ENCODE results near the gene YPEL1. TPM values are rescaled to one million over a fixed set of nuclear protein-coding genes. Genes with fewer than 3 reads are reported as not detected.

Gene YPEL1
- total RNA-seq, 1 experiment from 2014 or later: 1.2 TPM

DNA sequence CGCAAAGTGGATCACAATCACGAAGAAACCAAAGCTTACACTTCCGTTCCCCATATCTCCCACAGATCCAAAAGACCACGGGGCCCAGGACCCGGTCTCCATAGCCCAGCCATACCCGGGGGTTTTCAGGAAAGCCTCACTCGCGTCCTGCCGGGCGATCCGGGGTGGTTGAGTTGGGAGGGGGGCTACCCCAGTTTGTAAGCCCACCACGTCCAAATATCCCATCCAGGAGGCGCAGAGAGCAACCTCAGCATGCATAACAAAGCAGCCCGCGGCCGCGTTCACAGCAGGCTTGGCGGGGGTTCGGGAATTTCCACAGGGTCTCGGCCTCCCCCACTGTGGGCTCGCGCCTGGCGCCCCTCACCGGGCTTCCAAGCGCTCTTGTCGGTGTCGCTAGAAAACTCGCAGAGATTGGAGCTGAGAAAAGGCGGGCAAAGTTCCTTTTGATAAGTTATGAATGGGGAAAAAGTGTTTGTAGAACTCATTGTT lies 84.0 kb downstream of the YPEL1 start:
- H3K27ac Mint-ChIP-seq (ENCODE audit: unreplicated experiment): peak overlapping the region; percentile 81
- POLR2A ChIA-PET: interaction anchor here (0.6 to 2.0 kb wide), 4 partner anchors 10 to 70 kb away, joined by 3 to 15 read pairs (median 4); partner anchors contain the start of genes PPIL2 and SDF2L1
- no peak for DNase-seq
- H3K9me3 Mint-ChIP-seq (ENCODE audit: unreplicated experiment): no peaks in the 10 kb centered on the region
- H3K4me1 Mint-ChIP-seq (ENCODE audit: low read depth, unreplicated experiment): peaks cover 14% of the 10 kb centered on the region
- Histone ChIP-seq H3K9me3 (no peaks in the 10 kb centered on the region), H3K36me3 (ENCODE audit: control insufficient read depth, insufficient read depth, low read length) (no peaks in the 10 kb centered on the region), H3K4me3 (ENCODE audit: low read depth, low read length) (peak overlapping the region; percentile 58), H3K4me1 (peaks cover 15% of the 10 kb centered on the region), H3K27me3 (replicated peaks; ENCODE audit: control insufficient read depth, insufficient read depth, low read length) (no peaks in the 10 kb centered on the region)
- BruUV-seq (replicated peaks): no TSS peak
- intact Hi-C loops (cut with micrococcal nuclease; ENCODE audit: unreplicated experiment): no loop called here
- CTCF ChIA-PET: interaction anchor here (1.0 to 4.5 kb wide), 2 partner anchors 9 to 22 kb away, joined by 5 to 23 read pairs; partner anchors contain the start of gene SDF2L1
- peaks cover 45% of the 10 kb centered on the region for H3K36me3 Mint-ChIP-seq (ENCODE audit: insufficient read depth, unreplicated experiment)
- peak overlapping the region; percentile 80 for H3K4me3 Mint-ChIP-seq (ENCODE audit: unreplicated experiment)
- TF ChIP-seq, protein P1, sequence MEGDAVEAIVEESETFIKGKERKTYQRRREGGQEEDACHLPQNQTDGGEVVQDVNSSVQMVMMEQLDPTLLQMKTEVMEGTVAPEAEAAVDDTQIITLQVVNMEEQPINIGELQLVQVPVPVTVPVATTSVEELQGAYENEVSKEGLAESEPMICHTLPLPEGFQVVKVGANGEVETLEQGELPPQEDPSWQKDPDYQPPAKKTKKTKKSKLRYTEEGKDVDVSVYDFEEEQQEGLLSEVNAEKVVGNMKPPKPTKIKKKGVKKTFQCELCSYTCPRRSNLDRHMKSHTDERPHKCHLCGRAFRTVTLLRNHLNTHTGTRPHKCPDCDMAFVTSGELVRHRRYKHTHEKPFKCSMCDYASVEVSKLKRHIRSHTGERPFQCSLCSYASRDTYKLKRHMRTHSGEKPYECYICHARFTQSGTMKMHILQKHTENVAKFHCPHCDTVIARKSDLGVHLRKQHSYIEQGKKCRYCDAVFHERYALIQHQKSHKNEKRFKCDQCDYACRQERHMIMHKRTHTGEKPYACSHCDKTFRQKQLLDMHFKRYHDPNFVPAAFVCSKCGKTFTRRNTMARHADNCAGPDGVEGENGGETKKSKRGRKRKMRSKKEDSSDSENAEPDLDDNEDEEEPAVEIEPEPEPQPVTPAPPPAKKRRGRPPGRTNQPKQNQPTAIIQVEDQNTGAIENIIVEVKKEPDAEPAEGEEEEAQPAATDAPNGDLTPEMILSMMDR (IDR thresholded peaks at IDR 0.05; ENCODE audit: insufficient read depth in 1 of 2, low read depth in 1 of 2, low read length in 1 of 2, severe bottlenecking in 1 of 2, unreplicated experiment in 1 of 2): no peak
- H3K27me3 Mint-ChIP-seq (ENCODE audit: insufficient read depth, unreplicated experiment): no peaks in the 10 kb centered on the region

DNA sequence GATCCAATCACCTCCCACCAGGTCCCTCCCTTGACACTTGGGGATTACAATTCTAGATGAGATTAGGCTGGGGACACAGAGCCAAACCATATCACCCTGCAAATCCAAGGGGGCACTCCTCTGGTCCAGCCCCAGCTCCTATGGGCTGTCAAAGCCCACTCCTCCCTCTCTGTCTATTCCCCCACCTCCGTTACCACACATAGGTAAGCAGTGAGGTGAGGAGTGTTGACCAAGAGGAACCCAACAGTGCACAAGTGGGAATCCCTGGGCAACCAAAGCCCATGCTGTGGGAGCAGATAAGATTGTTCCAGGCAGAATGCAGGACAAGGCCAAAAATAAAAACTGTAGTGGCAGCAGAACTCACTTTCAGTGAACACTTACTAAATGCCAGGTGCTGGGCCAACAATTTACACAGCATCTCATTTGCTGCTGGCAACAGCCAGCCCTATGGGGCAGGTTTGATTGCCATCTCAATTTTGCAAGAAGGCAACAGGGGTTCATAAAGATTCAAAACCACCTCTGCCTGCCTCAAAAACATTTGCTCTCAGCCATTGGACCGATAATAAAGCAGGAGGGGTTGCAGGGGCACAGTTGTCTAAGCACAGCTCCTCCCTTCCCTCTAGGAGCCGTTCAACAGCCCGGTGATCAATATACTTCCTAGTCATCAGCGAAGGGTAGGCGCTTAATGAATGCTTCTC lies 84.6 kb downstream of the YPEL1 start:
- ChIA-PET CTCF (interaction anchor here (1.0 to 4.5 kb wide), 2 partner anchors 9 to 22 kb away, joined by 5 to 23 read pairs; partner anchors contain the start of gene SDF2L1), POLR2A (interaction anchor here (0.6 to 2.0 kb wide), 3 partner anchors 9 to 69 kb away, joined by 4 to 15 read pairs (median 5); partner anchors contain the start of gene SDF2L1)
- peaks cover 45% of the 10 kb centered on the region for H3K36me3 Mint-ChIP-seq (ENCODE audit: insufficient read depth, unreplicated experiment)
- Histone ChIP-seq H3K36me3 (ENCODE audit: control insufficient read depth, insufficient read depth, low read length) (no peaks in the 10 kb centered on the region), H3K9me3 (no peaks in the 10 kb centered on the region), H3K4me3 (ENCODE audit: low read depth, low read length) (peak overlapping the region; percentile 58), H3K27me3 (replicated peaks; ENCODE audit: control insufficient read depth, insufficient read depth, low read length) (no peaks in the 10 kb centered on the region), H3K4me1 (peaks cover 14% of the 10 kb centered on the region)
- H3K9me3 Mint-ChIP-seq (ENCODE audit: unreplicated experiment): no peaks in the 10 kb centered on the region
- H3K27ac Mint-ChIP-seq (ENCODE audit: unreplicated experiment): peak overlapping the region; percentile 81
- intact Hi-C loops (cut with micrococcal nuclease; ENCODE audit: unreplicated experiment): no loop called here
- peaks cover 8% of the 10 kb centered on the region for H3K4me1 Mint-ChIP-seq (ENCODE audit: low read depth, unreplicated experiment)
- peak overlapping the region; percentile 80 for H3K4me3 Mint-ChIP-seq (ENCODE audit: unreplicated experiment)
- TF ChIP-seq, protein P1 (IDR thresholded peaks at IDR 0.05; ENCODE audit: insufficient read depth in 1 of 2, low read depth in 1 of 2, low read length in 1 of 2, severe bottlenecking in 1 of 2, unreplicated experiment in 1 of 2): no peak
- BruUV-seq (replicated peaks): TSS peak; percentile 81
- no peaks in the 10 kb centered on the region for H3K27me3 Mint-ChIP-seq (ENCODE audit: insufficient read depth, unreplicated experiment)
- no peak for DNase-seq

DNA sequence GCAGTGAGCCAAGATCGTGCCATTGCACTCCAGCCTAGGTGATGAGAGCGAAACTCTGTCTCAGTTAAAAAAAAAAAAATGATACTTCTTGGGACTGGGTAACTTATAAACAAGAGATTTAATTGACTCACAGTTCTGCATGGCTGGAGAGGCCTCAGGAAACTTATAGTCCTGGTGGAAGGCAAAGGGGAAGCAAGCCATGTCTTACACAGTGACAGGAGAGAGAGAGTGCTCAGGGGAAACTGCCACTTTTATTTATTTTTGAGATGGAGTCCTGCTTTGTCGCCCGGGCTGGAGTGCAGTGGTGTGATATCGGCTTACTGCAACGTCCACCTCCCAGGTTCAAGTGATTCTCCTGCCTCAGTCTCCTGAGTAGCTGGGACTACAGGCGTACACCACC lies 85.3 kb downstream of the YPEL1 start:
- H3K4me1 Mint-ChIP-seq (ENCODE audit: low read depth, unreplicated experiment): peaks cover 7% of the 10 kb centered on the region
- Histone ChIP-seq H3K36me3 (ENCODE audit: control insufficient read depth, insufficient read depth, low read length) (no peaks in the 10 kb centered on the region; the same call in 1 of the 2 replicates), H3K4me3 (ENCODE audit: low read depth, low read length) (no peak overlapping the region), H3K4me1 (peaks cover 14% of the 10 kb centered on the region), H3K9me3 (no peaks in the 10 kb centered on the region), H3K27me3 (replicated peaks; ENCODE audit: control insufficient read depth, insufficient read depth, low read length) (no peaks in the 10 kb centered on the region)
- intact Hi-C loops (cut with micrococcal nuclease; ENCODE audit: unreplicated experiment): no loop called here
- H3K4me3 Mint-ChIP-seq (ENCODE audit: unreplicated experiment): peak overlapping the region; percentile 80
- CTCF ChIA-PET: interaction anchor here (4.5 kb wide), 1 partner anchor 8 kb away, joined by 23 read pairs; the partner anchor contains the start of gene SDF2L1
- no TSS peak for BruUV-seq (replicated peaks)
- H3K27me3 Mint-ChIP-seq (ENCODE audit: insufficient read depth, unreplicated experiment): no peaks in the 10 kb centered on the region
- H3K9me3 Mint-ChIP-seq (ENCODE audit: unreplicated experiment): no peaks in the 10 kb centered on the region
- H3K36me3 Mint-ChIP-seq (ENCODE audit: insufficient read depth, unreplicated experiment): peaks cover 47% of the 10 kb centered on the region
- TF ChIP-seq, protein P1 (IDR thresholded peaks at IDR 0.05; ENCODE audit: insufficient read depth in 1 of 2, low read depth in 1 of 2, low read length in 1 of 2, severe bottlenecking in 1 of 2, unreplicated experiment in 1 of 2): no peak
- POLR2A ChIA-PET: no interaction called here
- no peak for DNase-seq
- peak overlapping the region; percentile 81 for H3K27ac Mint-ChIP-seq (ENCODE audit: unreplicated experiment)

Small RNAs within 50 kb of the gene (microRNA-seq; reads per million reads assigned to microRNA genes)
- gene MIR130B (1,769 reads per million, percentile 92 among the genes with 10 or more reads in this experiment), gene MIR301B (25.8 reads per million, percentile 60 among the genes with 10 or more reads in this experiment)

Other genes starting within 250 kb of the YPEL1 start
- 0.12 and 0.39 TPM in 2 replicates for gene RIMBP3C, start 184.3 kb downstream of the YPEL1 start, total RNA-seq (2022)
- gene UBE2L3, start 168.1 kb downstream of the YPEL1 start, total RNA-seq (2022): 63.4 and 66.7 TPM in 2 replicates
- 55.9 and 60.0 TPM in 2 replicates for gene YDJC, start 105.8 kb downstream of the YPEL1 start, total RNA-seq (2022)
- gene CCDC116, start 103.0 kb downstream of the YPEL1 start, total RNA-seq (2022): not detected in 2 replicates
- gene SDF2L1, start 93.5 kb downstream of the YPEL1 start, total RNA-seq (2022): 48.5 and 49.6 TPM in 2 replicates
- gene PPIL2, start 69.8 kb downstream of the YPEL1 start, total RNA-seq (2022): 53.2 and 55.0 TPM in 2 replicates
- 135 and 136 TPM in 2 replicates for gene MAPK1, start 131.9 kb upstream of the YPEL1 start, total RNA-seq (2022)
- 18.9 and 25.8 TPM in 2 replicates for gene PPM1F, start 217.1 kb upstream of the YPEL1 start, total RNA-seq (2022)
- 63.0 and 63.7 TPM in 2 replicates for gene TOP3B, start 247.0 kb upstream of the YPEL1 start, total RNA-seq (2022)

Data from Caco-2 (cell line).